Coronary artery (tissue), 2 donors: ENCODE results near the gene RGL1.

ENCODE experiments used
- DNase-seq: peaks from one replicate; pipeline ENCODE4 v3.0.0-alpha.2; 2017; ENCODE audit warnings: low spot score
- H3K27ac ChIP-seq, 2 donors: fragments of 200-600 bp; sonication (generic); one replicate each; pipeline ENCODE4 v1.5.1; 2016 to 2019
- H3K4me3 ChIP-seq: fragments of 200-600 bp; sonication (generic); 2 replicates; pipeline ENCODE4 v1.5.1; 2016; ENCODE audit warnings: mild to moderate bottlenecking, moderate library complexity
- CTCF ChIP-seq: fragments of 200-600 bp; sonication (generic); IDR thresholded peaks from one replicate; pipeline ENCODE4 v1.5.1; 2019; ENCODE audit warnings: antibody characterized with exemption

Gene RGL1

DNA sequence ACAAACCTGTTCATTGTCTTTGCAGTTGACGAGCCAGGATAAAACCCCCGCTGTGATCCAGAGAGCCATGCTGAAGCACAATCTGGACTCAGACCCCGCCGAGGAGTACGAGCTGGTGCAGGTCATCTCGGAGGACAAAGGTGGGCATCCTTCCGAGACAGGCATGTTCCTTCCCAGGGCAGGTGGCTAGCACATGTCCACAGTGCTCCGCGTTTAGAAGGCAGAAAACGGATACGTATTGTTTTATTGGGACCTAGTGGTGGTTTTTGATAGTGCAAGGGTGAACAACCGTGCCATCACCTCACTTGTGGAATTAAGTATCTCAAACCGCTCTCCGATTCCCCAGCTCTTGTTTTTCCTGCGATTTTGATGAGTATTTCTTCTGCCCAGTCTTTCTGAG is 117.3 kb downstream of the RGL1 start:
- H3K27ac ChIP-seq, result no peak overlapping the region
- H3K4me3 ChIP-seq, result no peak overlapping the region
- no peak for TF ChIP-seq CTCF
- no peak for DNase-seq

- H3K4me3 ChIP-seq, result no peak overlapping the region
- TF ChIP-seq CTCF, result no peak
- H3K27ac ChIP-seq, result peak overlapping the region in 1 of 2 donors; percentile 32
- no peak for DNase-seq
These were observed 121.0 kb downstream of the RGL1 start for GRCh38 chr1:183925947-183926346.

DNA sequence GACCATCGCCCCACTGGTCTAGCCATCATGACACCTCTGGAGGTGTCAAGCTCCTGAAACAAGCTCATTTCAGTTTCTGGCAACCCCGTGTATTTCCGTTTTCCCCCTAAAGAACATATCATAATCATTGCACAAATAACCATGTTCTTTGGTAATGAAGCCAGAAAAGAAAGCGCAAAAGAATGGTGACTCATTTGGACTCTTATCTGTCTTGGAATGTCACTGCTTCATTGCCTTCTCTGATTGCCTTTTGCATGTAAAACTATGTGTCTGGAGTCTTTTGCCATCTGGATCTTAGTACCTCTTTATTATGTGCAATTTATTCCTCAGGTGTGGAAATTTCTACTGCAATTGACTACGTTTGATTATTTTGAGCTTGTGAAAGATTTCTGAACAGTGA is 122.1 kb downstream of the RGL1 start:
- TF ChIP-seq CTCF, result no peak
- no peak overlapping the region for H3K4me3 ChIP-seq
- H3K27ac ChIP-seq, result peak overlapping the region in 1 of 2 donors; percentile 50
- no peak for DNase-seq

DNA sequence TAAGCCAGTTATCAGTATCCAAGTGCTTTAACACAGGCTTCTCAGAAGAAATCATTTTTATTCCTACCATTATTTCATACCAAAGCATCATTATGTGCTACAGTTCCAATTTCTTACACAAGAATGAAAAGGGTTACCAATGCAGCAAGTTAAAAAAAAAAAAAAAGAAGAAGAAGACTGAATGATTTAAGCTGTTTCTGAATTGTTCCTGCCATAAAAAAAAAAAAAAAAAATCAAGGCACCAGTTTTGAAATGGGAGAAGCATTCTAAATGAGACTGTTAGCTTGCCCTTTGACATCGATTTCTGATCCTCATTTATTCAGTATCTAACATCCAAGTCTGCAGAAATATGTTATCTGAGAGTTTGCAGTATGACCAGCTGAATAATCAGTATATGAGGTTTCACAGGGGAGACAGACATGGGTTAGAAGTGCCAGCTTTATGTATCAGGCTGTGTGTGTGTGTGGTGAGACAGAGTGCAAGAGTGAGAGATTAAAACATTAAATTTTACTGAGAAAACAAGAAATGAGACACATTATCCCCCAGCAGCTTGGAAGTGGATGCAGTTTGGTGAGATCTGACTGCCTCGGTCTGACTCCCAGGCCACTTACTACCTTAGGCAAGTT is 126.8 kb downstream of the RGL1 start:
- Histone ChIP-seq H3K4me3 (peak overlapping the region; percentile 53), H3K27ac (peak overlapping the region in 1 of 2 donors; percentile 52)
- no peak for DNase-seq
- no peak for TF ChIP-seq CTCF

- DNase-seq, result peak; percentile 77
- H3K27ac ChIP-seq, result peak overlapping the region in 1 of 2 donors; percentile 52
- no peak for TF ChIP-seq CTCF
- peak overlapping the region; percentile 53 for H3K4me3 ChIP-seq
These were observed 127.5 kb downstream of the RGL1 start for GRCh38 chr1:183932412-183932811.

- H3K4me3 ChIP-seq, result no peak overlapping the region
- H3K27ac ChIP-seq, result no peak overlapping the region
- TF ChIP-seq CTCF, result no peak
- DNase-seq, result no peak
These were observed 128.7 kb downstream of the RGL1 start for GRCh38 chr1:183933528-183934179.

- no peak for DNase-seq
- Histone ChIP-seq H3K4me3 (no peak overlapping the region), H3K27ac (no peak overlapping the region)
- TF ChIP-seq CTCF, result no peak
These were observed 129.4 kb downstream of the RGL1 start for GRCh38 chr1:183934314-183934713.
